GM12878 (cell line): ENCODE results near the gene MGST3. TPM values are rescaled to one million over a fixed set of nuclear protein-coding genes. Genes with fewer than 3 reads are reported as not detected.
A peak's percentile ranks its signal among the peaks of the same experiment; 100 is the strongest.

ENCODE experiments used
- ATAC-seq: fragments of 200-7000 bp; cut with Tn5 transposase; 3 replicates; pipeline ENCODE4 v1.9.1; 2020; ENCODE audit warnings: mild to moderate bottlenecking, moderate library complexity
- BruUV-seq: library from RNA; stranded (reverse); fragments of 400-500 nt; replicated peaks from 2 replicates; lab custom pipeline; 2021; lab: Mats Ljungman, UMichigan
- CTCF ChIA-PET: fragments of 300-600 bp; sonication (Branson Sonifier 250); formaldehyde crosslinking; extraction: SDS; loops from one replicate; lab custom pipeline; 2021; ENCODE audit warnings: inconsistent platforms; lab: Yijun Ruan, JAX
- POLR2A ChIA-PET: fragments of 350-600 bp; formaldehyde crosslinking; extraction: SDS; loops from one replicate; lab custom pipeline; 2021; ENCODE audit warnings: inconsistent platforms; lab: Charles Lee
- RAD21 ChIA-PET: fragments of 300-600 bp; sonication (Branson Sonifier 250); formaldehyde crosslinking; loops from one replicate; lab custom pipeline; 2023; ENCODE audit warnings: antibody characterized with exemption; ENCODE audit not compliant: unreplicated experiment; lab: Charles Lee
- SMC1A ChIA-PET: fragments of 300-600 bp; sonication (Branson Sonifier 250); formaldehyde crosslinking; loops from one replicate; lab custom pipeline; 2023; ENCODE audit not compliant: unreplicated experiment, uncharacterized antibody; lab: Charles Lee
- DNase-seq: peaks from one replicate; pipeline ENCODE4 v3.0.0-alpha.2; 2011; ENCODE audit warnings: low read depth, low spot score
- FAIRE-seq: peaks from 3 replicates; lab custom pipeline; 2011; peaks lifted over from hg19 to GRCh38; lab: Jason Lieb, UNC
- H2AFZ ChIP-seq: 2 replicates; pipeline ENCODE4 v1.6.0; 2011; ENCODE audit warnings: low read depth, low read length, control low read depth; ENCODE audit not compliant: control insufficient read depth
- H3K27ac ChIP-seq: 2 replicates; pipeline ENCODE4 v1.5.1; 2011; ENCODE audit warnings: control low read depth; ENCODE audit not compliant: control insufficient read depth, insufficient read depth
- H3K27me3 ChIP-seq, 2 experiments: replicated peaks in 1 of 2; 2 replicates each; pipeline versions ENCODE4 v1.6.0 to v1.6.1; 2011; ENCODE audit warnings: low read length in 1 of 2; ENCODE audit not compliant: control insufficient read depth in 2 of 2, insufficient read depth in 2 of 2
- H3K36me3 ChIP-seq, 2 experiments: 2 replicates each; pipeline ENCODE4 v1.5.1; 2011; ENCODE audit warnings: low read length in 1 of 2; ENCODE audit not compliant: control insufficient read depth in 2 of 2, insufficient read depth in 2 of 2
- H3K4me1 ChIP-seq: 2 replicates; pipeline ENCODE4 v1.6.1; 2011; ENCODE audit warnings: mild to moderate bottlenecking, low read length, moderate library complexity, mixed read lengths; ENCODE audit not compliant: control insufficient read depth, insufficient read depth
- H3K4me2 ChIP-seq: 2 replicates; pipeline ENCODE4 v1.6.0; 2011; ENCODE audit warnings: control low read depth; ENCODE audit not compliant: control insufficient read depth, insufficient read depth
- H3K4me3 ChIP-seq: fragments of 200-600 bp; sonication (generic); 2 replicates; pipeline ENCODE4 v1.5.1; 2016
- H3K79me2 ChIP-seq: 2 replicates; pipeline ENCODE4 v1.6.0; 2011; ENCODE audit warnings: low read length; ENCODE audit not compliant: control insufficient read depth, insufficient read depth
- H3K9ac ChIP-seq: 2 replicates; pipeline ENCODE4 v1.8.0; 2011; ENCODE audit warnings: low read length, control low read depth, mixed read lengths; ENCODE audit not compliant: control insufficient read depth, insufficient read depth
- H3K9me3 ChIP-seq: replicated peaks from 3 replicates; pipeline ENCODE4 v1.5.1; 2011; ENCODE audit warnings: mild to moderate bottlenecking, low read length; ENCODE audit not compliant: control insufficient read depth, insufficient read depth
- H4K20me1 ChIP-seq: 2 replicates; pipeline ENCODE4 v1.6.0; 2011; ENCODE audit not compliant: control insufficient read depth, insufficient read depth
- BACH1 ChIP-seq: fragments of 450-650 bp; IDR thresholded peaks from 2 replicates; pipeline ENCODE4 v1.6.1; 2017; ENCODE audit warnings: mild to moderate bottlenecking, borderline replicate concordance
- BMI1 ChIP-seq: fragments of 450-650 bp; IDR thresholded peaks from 2 replicates; pipeline ENCODE4 v1.6.1; 2016; ENCODE audit warnings: mild to moderate bottlenecking, moderate library complexity, borderline replicate concordance
- CHD2 ChIP-seq: IDR thresholded peaks from 2 replicates; pipeline ENCODE4 v1.6.1; 2011; ENCODE audit warnings: low read depth, low read length, improper control_type of control experiment, borderline replicate concordance
- EED ChIP-seq: sonication (generic); IDR thresholded peaks from 2 replicates; pipeline ENCODE4 v1.6.1; 2016; ENCODE audit warnings: antibody characterized with exemption, low read depth
- FOXM1 ChIP-seq: IDR thresholded peaks from 2 replicates; pipeline ENCODE4 v1.6.1; 2012; ENCODE audit warnings: low read depth, mild to moderate bottlenecking, inconsistent platforms, low read length, moderate library complexity
- HDGF ChIP-seq: fragments of 450-650 bp; IDR thresholded peaks from 2 replicates; pipeline ENCODE4 v1.6.1; 2016; ENCODE audit warnings: antibody characterized with exemption
- JUND ChIP-seq: IDR thresholded peaks from 2 replicates; pipeline ENCODE4 v1.6.1; 2012; ENCODE audit warnings: low read depth, mild to moderate bottlenecking, low read length, improper control_type of control experiment, moderate library complexity
- KDM1A ChIP-seq: fragments of 200-600 bp; sonication (generic); IDR thresholded peaks from 2 replicates; pipeline ENCODE4 v1.6.1; 2016; ENCODE audit warnings: borderline replicate concordance
- POLR2AphosphoS2 ChIP-seq: IDR thresholded peaks from 2 replicates; pipeline ENCODE4 v1.6.1; 2011; ENCODE audit warnings: low read depth, mild to moderate bottlenecking, low read length, improper control_type of control experiment, moderate library complexity
- RAD21 ChIP-seq: IDR thresholded peaks from 2 replicates; pipeline ENCODE4 v1.6.1; 2011; ENCODE audit warnings: mild to moderate bottlenecking, low read depth, low read length, moderate library complexity; ENCODE audit not compliant: insufficient read depth
- SIX5 ChIP-seq: IDR thresholded peaks from 2 replicates; pipeline ENCODE4 v1.6.1; 2011; ENCODE audit warnings: mild to moderate bottlenecking, low read depth, low read length, moderate library complexity; ENCODE audit not compliant: severe bottlenecking
- SMC3 ChIP-seq: IDR thresholded peaks from 2 replicates; pipeline ENCODE4 v1.6.1; 2011; ENCODE audit warnings: low read length, improper control_type of control experiment, borderline replicate concordance
- SRF ChIP-seq, 2 experiments: IDR thresholded peaks; 2 replicates each; pipeline ENCODE4 v1.6.1; 2011; ENCODE audit warnings: low read depth in 2 of 2, low read length in 2 of 2, mild to moderate bottlenecking in 1 of 2, moderate library complexity in 1 of 2
- SUPT20H ChIP-seq: IDR thresholded peaks from 2 replicates; pipeline ENCODE4 v1.6.1; 2011; ENCODE audit warnings: low read depth, mild to moderate bottlenecking, low read length, moderate library complexity, borderline replicate concordance; ENCODE audit not compliant: control insufficient read depth
- SUZ12 ChIP-seq: fragments of 200-600 bp; sonication (generic); IDR thresholded peaks from one replicate; pipeline ENCODE4 v1.6.1; 2018; ENCODE audit warnings: antibody characterized with exemption, mild to moderate bottlenecking; ENCODE audit not compliant: unreplicated experiment
- whole genome bisulfite sequencing: methylation state at CpG from one replicate; pipeline ENCODE4 v1.1.6; 2016; ENCODE audit warnings: low lambda C conversion rate; ENCODE audit not compliant: insufficient replicate concordance, insufficient coverage; ENCODE audit errors: missing lambda C conversion rate; 5-methylcytosine and 5-hydroxymethylcytosine counted together
- in situ Hi-C: fragments of 300-500 bp; cut with MboI; formaldehyde crosslinking; loops from 9 replicates; pipeline ENCODE4 v1.14.3; 2018; ENCODE audit warnings: mixed read lengths
- intact Hi-C: fragments of 100-400 bp; cut with micrococcal nuclease; formaldehyde crosslinking; loops from one replicate; pipeline ENCODE4 v1.14.2; 2022; ENCODE audit not compliant: unreplicated experiment
- polyA plus RNA-seq, 11 experiments: library from polyadenylated mRNA; depleted of rRNA in 4 of 11; unstranded in 6 of 11; stranded (reverse) in 5 of 11; fragments of >200 nt; fragmentation: Nextera tagmentation in 4 of 11; fragmentation: Illumina TruSeq in 1 of 11; extraction: Ambion mirVana in 4 of 11; extraction: Trizol in 1 of 11; gene quantifications; 1 replicate in 1 of 11; 2 replicates in 10 of 11; pipeline versions ENCODE4 v1.2.1 to v1.2.3, GENCODE V29; 2011 to 2016; ENCODE audit warnings: inconsistent platforms in 2 of 11, missing spikeins in 2 of 11, low read depth in 1 of 11
- total RNA-seq, 4 experiments: library from RNA; depleted of rRNA in 3 of 4; stranded (reverse); fragments of >200 nt in 3 of 4; fragmentation: Illumina TruSeq in 1 of 4; extraction: Trizol in 1 of 4; gene quantifications; 2 replicates each; pipeline versions ENCODE4 v1.2.1 to v1.2.3, GENCODE V29; 2013 to 2021
- TF ChIP-seq, protein P1 (sequence below), 3 experiments: IDR thresholded peaks in 2 of 3; conservative IDR thresholded peaks in 1 of 3; 2 replicates each; pipeline ENCODE4 v1.5.1; 2011; ENCODE audit warnings: low read depth in 3 of 3, low read length in 3 of 3, mild to moderate bottlenecking in 3 of 3, control low read depth in 2 of 3, moderate library complexity in 2 of 3, inconsistent platforms in 1 of 3, mixed read lengths in 1 of 3; ENCODE audit not compliant: control insufficient read depth in 2 of 3, insufficient read depth in 1 of 3; ENCODE audit errors: extremely low read depth in 1 of 3
- TF ChIP-seq, protein P2 (sequence below): fragments of 450-650 bp; IDR thresholded peaks from 2 replicates; pipeline ENCODE4 v1.6.1; 2017; ENCODE audit warnings: low read depth, mild to moderate bottlenecking, moderate library complexity

MGST3 gene
- total and polyA plus RNA-seq, 10 of the 15 experiments (the other 5 are each of a cell fraction or from before 2014, with no cell fraction given) = 37.3 to 145 (median 68.8) TPM

DNA sequence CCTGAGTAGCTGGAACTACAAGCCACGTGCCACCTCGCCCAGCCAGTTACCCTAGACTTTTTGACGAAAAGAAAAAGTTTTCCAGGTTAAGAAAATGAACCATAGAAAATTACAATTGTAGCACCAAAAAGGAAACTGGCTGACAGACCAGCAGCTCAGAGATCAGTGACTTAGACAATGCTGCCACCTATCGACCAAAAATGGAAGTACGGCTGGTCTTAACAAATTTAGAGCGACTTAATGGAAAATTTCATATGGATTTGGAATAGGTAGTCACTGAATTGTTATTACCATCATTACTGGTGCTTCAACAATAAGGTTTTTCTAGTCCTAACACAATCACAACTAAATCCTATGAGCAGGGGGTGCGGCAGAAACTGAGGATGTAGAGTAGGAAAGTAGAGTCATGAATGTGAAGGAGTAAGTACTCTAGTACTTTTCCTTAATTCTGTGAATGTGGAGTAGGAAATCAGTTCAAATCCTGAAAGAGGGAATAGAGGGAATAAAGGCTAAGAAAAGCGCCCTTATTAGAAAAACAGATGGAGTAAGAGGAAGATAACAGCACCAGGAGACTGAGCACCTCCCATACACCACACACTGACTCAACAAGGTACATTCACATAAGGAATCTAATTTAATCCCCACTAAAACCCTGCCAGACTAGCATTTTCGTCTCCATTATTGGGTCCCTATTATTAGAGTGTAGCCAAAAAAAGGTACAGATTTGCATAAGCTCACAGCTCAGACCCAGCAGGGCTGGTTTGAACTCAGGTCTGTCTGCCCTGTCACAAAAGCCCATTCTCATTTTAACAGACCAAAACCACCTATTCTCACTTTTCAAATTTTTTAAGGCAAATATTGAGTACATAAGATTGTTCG is 37.9 kb upstream of the MGST3 start:
- Histone ChIP-seq H3K27me3 (peaks cover 0 to 8% of the 10 kb centered on the region in 2 experiments; a peak in 1 of 4 replicates), H3K4me3 (no peak overlapping the region), H4K20me1 (no peaks in the 10 kb centered on the region), H3K79me2 (no peaks in the 10 kb centered on the region), H2AFZ (no peak overlapping the region), H3K4me2 (peak overlapping the region; percentile 4; the same call in 1 of the 2 replicates), H3K36me3 (no peaks in the 10 kb centered on the region), H3K9ac (no peak overlapping the region), H3K4me1 (peaks cover 10% of the 10 kb centered on the region), H3K27ac (no peak overlapping the region), H3K9me3 (no peaks in the 10 kb centered on the region)
- SMC1A ChIA-PET = interaction anchor here (1.1 to 10.2 kb wide), 10 partner anchors 9 to 335 kb away, joined by 3 to 109 read pairs (median 5); no protein-coding TSS in a partner anchor
- 1% methylated on average over 10 of the region's 10 CpGs for WGBS
- RAD21 ChIA-PET = interaction anchor here (0.5 to 5.6 kb wide), 10 partner anchors 9 to 263 kb away, joined by 3 to 49 read pairs (median 4); no protein-coding TSS in a partner anchor
- ATAC-seq = peak; percentile 61; the same call in 2 of the 3 replicates
- CTCF ChIA-PET = interaction anchor here (0.7 to 14.1 kb wide), 24 partner anchors 8 to 465 kb away, joined by 3 to 176 read pairs (median 4); partner anchors contain the start of gene MGST3
- no TSS peak for BruUV-seq
- POLR2A ChIA-PET = no interaction called here
- peak; percentile 32 for DNase-seq
- in situ Hi-C loops = loop anchor here (5.0 kb wide), 1 partner anchor 201 kb away; no protein-coding TSS in a partner anchor
- peak; percentile 94 for FAIRE-seq
- intact Hi-C loops = loop anchor here (1.0 to 10.0 kb wide), 6 partner anchors 189 to 572 kb away; partner anchors contain the start of gene FAM78B
- TF ChIP-seq FOXM1 (0 out of 2 replicates have a peak, but pooled peaks have one; percentile 7), SUZ12 (no peak), RAD21 (peak; percentile 93), CHD2 (no peak), EED (no peak), SUPT20H (no peak), SIX5 (no peak), SRF (IDR thresholded peaks at IDR 0.05; ENCODE audit: low read depth in 2 of 2, low read length in 2 of 2) (no peak), BMI1 (no peak), SMC3 (peak; percentile 85), KDM1A (no peak), POLR2AphosphoS2 (no peak), JUND (no peak), HDGF (no peak), BACH1 (no peak)
- TF ChIP-seq, protein P1, sequence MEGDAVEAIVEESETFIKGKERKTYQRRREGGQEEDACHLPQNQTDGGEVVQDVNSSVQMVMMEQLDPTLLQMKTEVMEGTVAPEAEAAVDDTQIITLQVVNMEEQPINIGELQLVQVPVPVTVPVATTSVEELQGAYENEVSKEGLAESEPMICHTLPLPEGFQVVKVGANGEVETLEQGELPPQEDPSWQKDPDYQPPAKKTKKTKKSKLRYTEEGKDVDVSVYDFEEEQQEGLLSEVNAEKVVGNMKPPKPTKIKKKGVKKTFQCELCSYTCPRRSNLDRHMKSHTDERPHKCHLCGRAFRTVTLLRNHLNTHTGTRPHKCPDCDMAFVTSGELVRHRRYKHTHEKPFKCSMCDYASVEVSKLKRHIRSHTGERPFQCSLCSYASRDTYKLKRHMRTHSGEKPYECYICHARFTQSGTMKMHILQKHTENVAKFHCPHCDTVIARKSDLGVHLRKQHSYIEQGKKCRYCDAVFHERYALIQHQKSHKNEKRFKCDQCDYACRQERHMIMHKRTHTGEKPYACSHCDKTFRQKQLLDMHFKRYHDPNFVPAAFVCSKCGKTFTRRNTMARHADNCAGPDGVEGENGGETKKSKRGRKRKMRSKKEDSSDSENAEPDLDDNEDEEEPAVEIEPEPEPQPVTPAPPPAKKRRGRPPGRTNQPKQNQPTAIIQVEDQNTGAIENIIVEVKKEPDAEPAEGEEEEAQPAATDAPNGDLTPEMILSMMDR (IDR thresholded peaks at IDR 0.05 in 2 of 3, conservative IDR thresholded peaks at IDR 0.05 in 1 of 3; ENCODE audit: control insufficient read depth in 2 of 3, extremely low read depth in 1 of 3, insufficient read depth in 1 of 3, low read depth in 3 of 3, low read length in 3 of 3) = peak; percentile 71 to 95 (median 92); a peak in 5 of 6 replicates
- TF ChIP-seq, protein P2, sequence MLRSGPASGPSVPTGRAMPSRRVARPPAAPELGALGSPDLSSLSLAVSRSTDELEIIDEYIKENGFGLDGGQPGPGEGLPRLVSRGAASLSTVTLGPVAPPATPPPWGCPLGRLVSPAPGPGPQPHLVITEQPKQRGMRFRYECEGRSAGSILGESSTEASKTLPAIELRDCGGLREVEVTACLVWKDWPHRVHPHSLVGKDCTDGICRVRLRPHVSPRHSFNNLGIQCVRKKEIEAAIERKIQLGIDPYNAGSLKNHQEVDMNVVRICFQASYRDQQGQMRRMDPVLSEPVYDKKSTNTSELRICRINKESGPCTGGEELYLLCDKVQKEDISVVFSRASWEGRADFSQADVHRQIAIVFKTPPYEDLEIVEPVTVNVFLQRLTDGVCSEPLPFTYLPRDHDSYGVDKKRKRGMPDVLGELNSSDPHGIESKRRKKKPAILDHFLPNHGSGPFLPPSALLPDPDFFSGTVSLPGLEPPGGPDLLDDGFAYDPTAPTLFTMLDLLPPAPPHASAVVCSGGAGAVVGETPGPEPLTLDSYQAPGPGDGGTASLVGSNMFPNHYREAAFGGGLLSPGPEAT = no peak
